ENCODE measurements around the gene RHBDL3. TPM values are rescaled to one million over a fixed set of nuclear protein-coding genes. Genes with fewer than 3 reads are reported as not detected.
A peak's percentile ranks its signal among the peaks of the same experiment; 100 is the strongest.

RHBDL3 gene
- total and polyA plus RNA-seq, 2 of the 8 experiments (the other 6 are each of a cell fraction or from before 2014, with no cell fraction given): 9.6 to 12.2 TPM

DNA sequence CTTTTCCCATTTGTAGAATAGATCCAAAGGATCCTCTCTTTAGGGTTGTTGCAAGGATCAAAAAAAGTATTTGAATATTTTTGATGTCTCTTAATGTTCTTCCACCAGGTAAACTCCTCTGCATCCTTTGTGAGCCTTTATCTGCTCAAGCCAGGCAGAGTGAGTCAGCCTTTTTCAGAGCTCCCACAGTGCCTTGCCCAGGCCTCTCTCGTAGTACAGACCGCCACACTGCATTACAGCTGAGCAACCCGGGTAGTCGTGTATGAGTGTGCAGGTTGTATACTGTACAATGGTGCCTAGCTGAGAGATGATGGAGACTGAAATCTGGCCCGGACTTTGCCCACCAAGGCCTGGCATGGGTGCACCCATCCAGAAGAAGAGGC, 20.9 kb downstream of the RHBDL3 start:
- Histone ChIP-seq H3K4me1 (replicated peaks in 1 of 4; ENCODE audit: control insufficient read depth in 3 of 4, insufficient read depth in 4 of 4, low read length in 3 of 4) (peaks cover 14 to 32% (median 24%) of the 10 kb centered on the region in 4 experiments), H3K79me1 (ENCODE audit: low read depth, low read length) (no peaks in the 10 kb centered on the region), H2BK120ac (replicated peaks; ENCODE audit: low read depth, low read length) (no peak overlapping the region), H3K9ac (replicated peaks in 1 of 4; ENCODE audit: extremely low read depth in 1 of 4, low read depth in 3 of 4, low read length in 3 of 4) (no peak overlapping the region), H3K14ac (ENCODE audit: insufficient read length) (no peak overlapping the region), H2BK15ac (ENCODE audit: low read length) (0 out of 2 replicates have a peak overlapping the region, but pooled peaks have one; percentile 89), H3K23me2 (ENCODE audit: low read depth, low read length) (no peaks in the 10 kb centered on the region), H3K4me3 (ENCODE audit: extremely low read depth in 1 of 4, insufficient read depth in 2 of 4, low read depth in 3 of 4, low read length in 4 of 4) (no peak overlapping the region), H4K5ac (ENCODE audit: insufficient read length, low read depth, low read length) (no peak overlapping the region), H2AFZ (ENCODE audit: low read length) (no peak overlapping the region), H4K20me1 (replicated peaks in 1 of 2; ENCODE audit: control insufficient read depth in 1 of 2, insufficient read depth in 2 of 2, low read length in 2 of 2) (no peaks in the 10 kb centered on the region), H3K23ac (ENCODE audit: insufficient read length) (no peak overlapping the region), H3K4me2 (ENCODE audit: insufficient read depth in 1 of 2, low read depth in 2 of 2, low read length in 2 of 2) (no peak overlapping the region), H3K56ac (replicated peaks; ENCODE audit: insufficient read length, low read depth, low read length) (no peak overlapping the region), H2BK20ac (ENCODE audit: low read length) (no peak overlapping the region), H3K27me3 (replicated peaks in 1 of 4; ENCODE audit: control insufficient read depth in 3 of 4, extremely low read depth in 1 of 4, insufficient read depth in 3 of 4, low read length in 3 of 4) (no peaks in the 10 kb centered on the region; a peak in 1 of 7 replicates), H4K8ac (ENCODE audit: extremely low read depth, insufficient read depth, low read length) (no peak overlapping the region), H3K27ac (ENCODE audit: low read depth, low read length) (no peak overlapping the region), H2AK5ac (ENCODE audit: low read depth, low read length) (peak overlapping the region; percentile 75; the same call in 1 of the 2 replicates), H4K91ac (replicated peaks; ENCODE audit: insufficient read length, low read length) (peak overlapping the region; percentile 22), H3K4ac (replicated peaks; ENCODE audit: insufficient read length, low read depth, low read length) (no peak overlapping the region), H2BK5ac (ENCODE audit: low read depth, low read length) (peak overlapping the region; percentile 44; the same call in 1 of the 2 replicates), H3K9me3 (ENCODE audit: insufficient read depth in 2 of 2, low read depth in 1 of 2, low read length in 1 of 2) (no peaks in the 10 kb centered on the region), H3K18ac (ENCODE audit: extremely low read depth, low read length) (no peak overlapping the region; the same call in 1 of the 2 replicates), H2BK12ac (ENCODE audit: low read depth, low read length) (0 out of 2 replicates have a peak overlapping the region, but pooled peaks have one; percentile 71), H3K79me2 (ENCODE audit: control insufficient read depth in 1 of 2, insufficient read depth in 2 of 2, low read length in 2 of 2) (no peaks in the 10 kb centered on the region), H3K36me3 (ENCODE audit: control insufficient read depth in 2 of 4, insufficient read depth in 4 of 4, low read length in 3 of 4) (no peaks in the 10 kb centered on the region)
- FAIRE-seq (no peak), DNase-seq (ENCODE audit: low read depth in 1 of 2, low spot score in 2 of 2) (no peak)
- ChIA-PET POLR2A (ENCODE audit: partially characterized antibody) (interaction anchor here (1.0 to 1.5 kb wide), 4 partner anchors 8 to 43 kb away, joined by 3 to 4 read pairs (median 3); no protein-coding TSS in a partner anchor), CTCF (ENCODE audit: partially characterized antibody) (interaction anchor here (0.6 to 3.9 kb wide), 13 partner anchors 10 to 689 kb away, joined by 3 to 32 read pairs (median 7); no protein-coding TSS in a partner anchor)
- 89% methylated on average over 5 of the region's 5 CpGs; no CpG with 5 or more reads in 1 of the 2 experiments for WGBS, 2 experiments (ENCODE audit: extremely low coverage in 1 of 2, insufficient coverage in 1 of 2, insufficient read length in 1 of 2, insufficient replicate concordance in 2 of 2, low coverage in 1 of 2, low lambda C conversion rate in 2 of 2, missing lambda C conversion rate in 1 of 2)
- TF ChIP-seq, protein P1, sequence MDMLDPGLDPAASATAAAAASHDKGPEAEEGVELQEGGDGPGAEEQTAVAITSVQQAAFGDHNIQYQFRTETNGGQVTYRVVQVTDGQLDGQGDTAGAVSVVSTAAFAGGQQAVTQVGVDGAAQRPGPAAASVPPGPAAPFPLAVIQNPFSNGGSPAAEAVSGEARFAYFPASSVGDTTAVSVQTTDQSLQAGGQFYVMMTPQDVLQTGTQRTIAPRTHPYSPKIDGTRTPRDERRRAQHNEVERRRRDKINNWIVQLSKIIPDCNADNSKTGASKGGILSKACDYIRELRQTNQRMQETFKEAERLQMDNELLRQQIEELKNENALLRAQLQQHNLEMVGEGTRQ (IDR thresholded peaks at IDR 0.05; ENCODE audit: low read length): no peak
- TF ChIP-seq TCF12 (IDR thresholded peaks at IDR 0.05; ENCODE audit: low read depth, low read length) (no peak), NRF1 (IDR thresholded peaks at IDR 0.05; ENCODE audit: low read depth, low read length) (no peak), EP300 (IDR thresholded peaks at IDR 0.05; ENCODE audit: borderline replicate concordance in 1 of 2, low read depth in 2 of 2, low read length in 2 of 2) (no peak), KDM5A (IDR thresholded peaks at IDR 0.05; ENCODE audit: low read length) (no peak)
